Neuronal stem cell (in vitro differentiated cells): Measurements from ENCODE around the gene BST1.
A peak's percentile ranks its signal among the peaks of the same experiment; 100 is the strongest.

Experiments used
- DNase-seq: peaks from one replicate; pipeline ENCODE4 v3.0.0-alpha.2; 2013; ENCODE audit warnings: low spot score
- H2AFZ ChIP-seq: one replicate; pipeline ENCODE4 v1.6.1; 2013; ENCODE audit warnings: mild to moderate bottlenecking, low read length, inconsistent platforms
- H2AK5ac ChIP-seq: 2 replicates; pipeline ENCODE4 v1.6.1; 2013; ENCODE audit warnings: low read depth, mild to moderate bottlenecking, inconsistent platforms, low read length, moderate library complexity, mixed read lengths
- H2BK120ac ChIP-seq: 2 replicates; pipeline ENCODE4 v1.6.1; 2013; ENCODE audit warnings: low read depth, mild to moderate bottlenecking, inconsistent platforms, low read length, moderate library complexity, mixed read lengths
- H2BK12ac ChIP-seq: one replicate; pipeline ENCODE4 v1.6.1; 2013; ENCODE audit warnings: low read length, inconsistent platforms
- H2BK15ac ChIP-seq: 2 replicates; pipeline ENCODE4 v1.6.1; 2013; ENCODE audit warnings: mild to moderate bottlenecking, low read length, inconsistent platforms, mixed read lengths
- H2BK5ac ChIP-seq: one replicate; pipeline ENCODE4 v1.6.1; 2013; ENCODE audit warnings: inconsistent platforms, mild to moderate bottlenecking, low read length, moderate library complexity
- H3K14ac ChIP-seq: one replicate; pipeline ENCODE4 v1.6.1; 2013; ENCODE audit warnings: low read length, inconsistent platforms
- H3K18ac ChIP-seq: 2 replicates; pipeline ENCODE4 v1.6.1; 2013; ENCODE audit warnings: low read length, inconsistent platforms
- H3K23ac ChIP-seq: 2 replicates; pipeline ENCODE4 v1.6.1; 2013; ENCODE audit warnings: low read depth, mild to moderate bottlenecking, mixed read lengths, low read length, inconsistent platforms; ENCODE audit not compliant: poor library complexity
- H3K27ac ChIP-seq: replicated peaks from 3 replicates; pipeline ENCODE4 v1.5.1; 2013; ENCODE audit warnings: low read length, inconsistent platforms
- H3K27me3 ChIP-seq, 3 experiments: 2 replicates each; pipeline ENCODE4 v1.6.1; 2013; ENCODE audit warnings: low read length in 3 of 3, mild to moderate bottlenecking in 2 of 3, inconsistent platforms in 1 of 3, low read depth in 1 of 3, mixed read lengths in 1 of 3, moderate library complexity in 1 of 3; ENCODE audit not compliant: control insufficient read depth in 3 of 3, insufficient read depth in 3 of 3
- H3K36me3 ChIP-seq, 2 donors: replicated peaks in 1 of 2; 2 replicates each; pipeline ENCODE4 v1.6.1; 2013; ENCODE audit warnings: low read length in 2 of 2; ENCODE audit not compliant: control insufficient read depth in 2 of 2, insufficient read depth in 2 of 2
- H3K4ac ChIP-seq: 2 replicates; pipeline ENCODE4 v1.6.1; 2013; ENCODE audit warnings: inconsistent platforms, mild to moderate bottlenecking, low read length, moderate library complexity
- H3K4me1 ChIP-seq, 2 donors: 1 replicate in 1 of 2; 2 replicates in 1 of 2; pipeline ENCODE4 v1.6.1; 2013; ENCODE audit warnings: low read length in 2 of 2, low read depth in 1 of 2; ENCODE audit not compliant: control insufficient read depth in 2 of 2, insufficient read depth in 1 of 2
- H3K4me2 ChIP-seq: one replicate; pipeline ENCODE4 v1.6.1; 2013; ENCODE audit warnings: mild to moderate bottlenecking, low read length, inconsistent platforms; ENCODE audit not compliant: insufficient read depth, poor library complexity, severe bottlenecking
- H3K4me3 ChIP-seq, 2 donors: 2 replicates each; pipeline ENCODE4 v1.5.1; 2013; ENCODE audit warnings: low read length in 2 of 2, mild to moderate bottlenecking in 2 of 2, inconsistent platforms in 1 of 2, moderate library complexity in 1 of 2
- H3K79me1 ChIP-seq: one replicate; pipeline ENCODE4 v1.6.1; 2013; ENCODE audit warnings: low read depth, mild to moderate bottlenecking, inconsistent platforms, low read length, moderate library complexity
- H3K9ac ChIP-seq: one replicate; pipeline ENCODE4 v1.6.1; 2013; ENCODE audit warnings: mild to moderate bottlenecking, low read depth, low read length, inconsistent platforms; ENCODE audit not compliant: poor library complexity
- H3K9me3 ChIP-seq, 2 donors: replicated peaks in 1 of 2; 2 replicates each; pipeline versions ENCODE3 to v1.6.1; 2013; ENCODE audit warnings: low read length in 2 of 2, mild to moderate bottlenecking in 2 of 2, inconsistent platforms in 1 of 2, low read depth in 1 of 2, mixed read lengths in 1 of 2, moderate library complexity in 1 of 2; ENCODE audit not compliant: control insufficient read depth in 2 of 2, insufficient read depth in 1 of 2
- H4K8ac ChIP-seq: one replicate; pipeline ENCODE4 v1.6.1; 2013; ENCODE audit warnings: low read depth, mild to moderate bottlenecking, inconsistent platforms, low read length, moderate library complexity
- H4K91ac ChIP-seq: one replicate; pipeline ENCODE4 v1.6.1; 2013; ENCODE audit warnings: low read length, low read depth, mild to moderate bottlenecking, inconsistent platforms; ENCODE audit not compliant: poor library complexity
- WGBS, 2 donors: extraction: QIAGEN DNeasy Blood & Tissue Kit; methylation state at CpG; one replicate each; pipeline ENCODE4 v1.1.7; 2013; ENCODE audit warnings: missing lambda C conversion rate in 2 of 2, mixed read lengths in 1 of 2; ENCODE audit not compliant: insufficient read length in 2 of 2, insufficient replicate concordance in 1 of 2; ENCODE audit errors: extremely low coverage in 2 of 2; 5-methylcytosine and 5-hydroxymethylcytosine counted together

The BST1 gene

GRCh38 chr4:15691346-15692135 lies 11.3 kb upstream of the BST1 start:
- H2AFZ ChIP-seq = no peak overlapping the region

DNA sequence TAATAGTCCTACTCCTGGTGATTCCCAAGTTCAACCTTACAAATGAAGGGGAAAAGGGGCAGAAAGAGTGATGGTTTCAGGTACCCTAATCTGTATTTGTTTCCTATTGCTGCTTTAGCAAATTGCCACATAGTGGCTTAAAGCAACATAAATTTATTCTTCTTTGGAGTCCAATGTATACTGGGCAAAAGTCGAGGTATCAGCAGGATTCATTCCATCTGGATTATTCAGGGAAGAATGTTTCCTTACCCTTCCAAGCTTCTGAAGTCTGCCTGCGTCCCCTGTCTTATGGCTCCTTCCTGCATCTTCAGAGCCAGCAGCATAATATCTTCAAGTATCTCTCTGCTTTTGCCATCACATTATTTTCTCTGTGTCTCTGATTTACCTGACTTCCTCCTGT lies 10.3 kb upstream of the BST1 start:
- H2BK120ac ChIP-seq = no peak overlapping the region
- no peak overlapping the region for H2BK12ac ChIP-seq
- H2BK5ac ChIP-seq = no peak overlapping the region
- no peak overlapping the region for H3K4ac ChIP-seq
- no peak overlapping the region for H3K9ac ChIP-seq
- no peak overlapping the region for H2BK15ac ChIP-seq
- H3K4me1 ChIP-seq = peaks cover 11 to 13% of the 10 kb centered on the region in 2 donors
- no peak overlapping the region for H3K27ac ChIP-seq
- H4K8ac ChIP-seq = no peak overlapping the region
- no peak overlapping the region for H3K4me3 ChIP-seq
- no peak overlapping the region for H2AK5ac ChIP-seq
- H4K91ac ChIP-seq = no peak overlapping the region
- no peak overlapping the region for H3K14ac ChIP-seq
- no peaks in the 10 kb centered on the region for H3K27me3 ChIP-seq
- H3K18ac ChIP-seq = no peak overlapping the region
- no CpG with 5 or more reads among the region's 2 CpGs for WGBS, 2 donors
- H3K4me2 ChIP-seq = no peak overlapping the region
- H3K79me1 ChIP-seq = no peaks in the 10 kb centered on the region
- H2AFZ ChIP-seq = no peak overlapping the region
- DNase-seq = no peak
- peaks cover 0 to 13% of the 10 kb centered on the region in 2 donors for H3K9me3 ChIP-seq
- peaks cover 0 to 30% of the 10 kb centered on the region in 2 donors for H3K36me3 ChIP-seq
- H3K23ac ChIP-seq = no peak overlapping the region

More at GRCh38 chr4:15691346-15692135, 11.3 kb upstream of the BST1 start:
- WGBS, 2 donors = no CpG with 5 or more reads among the region's 3 CpGs
- H3K23ac ChIP-seq = no peak overlapping the region
- H3K36me3 ChIP-seq = peaks cover 0 to 40% of the 10 kb centered on the region in 2 donors
- no peak overlapping the region for H3K14ac ChIP-seq
- H2BK15ac ChIP-seq = no peak overlapping the region
- peaks cover 11 to 13% of the 10 kb centered on the region in 2 donors for H3K4me1 ChIP-seq
- H3K4me3 ChIP-seq = no peak overlapping the region
- no peak overlapping the region for H2BK5ac ChIP-seq
- H4K91ac ChIP-seq = no peak overlapping the region
- peak overlapping the region; percentile 33 for H3K27ac ChIP-seq
- H2BK12ac ChIP-seq = no peak overlapping the region
- no peak overlapping the region for H2BK120ac ChIP-seq
- no peak overlapping the region for H3K18ac ChIP-seq
- no peaks in the 10 kb centered on the region for H3K27me3 ChIP-seq
- no peak overlapping the region for H3K9ac ChIP-seq
- no peak overlapping the region for H3K4ac ChIP-seq
- H3K4me2 ChIP-seq = no peak overlapping the region
- no peak overlapping the region for H2AK5ac ChIP-seq
- no peak overlapping the region for H4K8ac ChIP-seq
- H3K9me3 ChIP-seq = peaks cover 0 to 13% of the 10 kb centered on the region in 2 donors
- no peak for DNase-seq
- H3K79me1 ChIP-seq = no peaks in the 10 kb centered on the region

GRCh38 chr4:15694431-15694830 lies 8.4 kb upstream of the BST1 start:
- Histone ChIP-seq H2BK12ac (no peak overlapping the region), H3K4me2 (no peak overlapping the region), H2AFZ (no peak overlapping the region), H3K36me3 (peaks cover 0 to 11% of the 10 kb centered on the region in 2 donors), H2AK5ac (no peak overlapping the region), H3K23ac (no peak overlapping the region), H2BK120ac (no peak overlapping the region), H3K4me3 (no peak overlapping the region), H3K9me3 (peaks cover 0 to 11% of the 10 kb centered on the region in 2 donors), H3K18ac (no peak overlapping the region), H3K27ac (peak overlapping the region; percentile 16), H3K14ac (no peak overlapping the region), H3K79me1 (no peaks in the 10 kb centered on the region), H4K8ac (no peak overlapping the region), H4K91ac (no peak overlapping the region), H2BK15ac (no peak overlapping the region), H2BK5ac (no peak overlapping the region), H3K4ac (no peak overlapping the region), H3K9ac (no peak overlapping the region), H3K4me1 (peaks cover 11 to 13% of the 10 kb centered on the region in 2 donors), H3K27me3 (no peaks in the 10 kb centered on the region)
- no peak for DNase-seq
- no CpG with 5 or more reads among the region's 4 CpGs for WGBS, 2 donors

- H2AFZ ChIP-seq = no peak overlapping the region
- peak overlapping the region; percentile 25 for H3K23ac ChIP-seq
- H2BK15ac ChIP-seq = no peak overlapping the region
- no peak overlapping the region for H4K91ac ChIP-seq
- H3K18ac ChIP-seq = peak overlapping the region; percentile 30
- H2BK12ac ChIP-seq = no peak overlapping the region
- no peaks in the 10 kb centered on the region for H3K79me1 ChIP-seq
- no peak overlapping the region for H3K14ac ChIP-seq
- no peak overlapping the region for H2BK5ac ChIP-seq
- peaks cover 0 to 11% of the 10 kb centered on the region in 2 donors for H3K9me3 ChIP-seq
- WGBS, 2 donors = no CpG with 5 or more reads among the region's 10 CpGs
- no peak overlapping the region for H3K4ac ChIP-seq
- peaks cover 0 to 4% of the 10 kb centered on the region in 2 donors for H3K36me3 ChIP-seq
- peak overlapping the region; percentile 52 for H3K27ac ChIP-seq
- H4K8ac ChIP-seq = no peak overlapping the region
- H3K9ac ChIP-seq = no peak overlapping the region
- H3K4me3 ChIP-seq = no peak overlapping the region
- peak; percentile 18 for DNase-seq
- no peak overlapping the region for H2BK120ac ChIP-seq
- no peak overlapping the region for H2AK5ac ChIP-seq
- H3K4me1 ChIP-seq = peaks cover 7 to 11% of the 10 kb centered on the region in 2 donors
- H3K27me3 ChIP-seq = no peaks in the 10 kb centered on the region
- no peak overlapping the region for H3K4me2 ChIP-seq
Measured at GRCh38 chr4:15695240-15695699, 7.6 kb upstream of the BST1 start.
